IPS DF 6.9 (cell line): Measurements from ENCODE around the gene RASGRF1.
"Not testable (repeated sequence)": the region's sequence is repeated elsewhere in the genome, so short reads cannot be mapped to it uniquely, and the experiment has no call there.

Experiments
- DNase-seq: peaks from one replicate; pipeline ENCODE4 v3.0.0-alpha.2; 2013; ENCODE audit warnings: low read depth, low spot score
- H3K27ac ChIP-seq: one replicate; pipeline ENCODE4 v1.5.1; 2013; ENCODE audit warnings: low read length, control low read depth
- H3K27me3 ChIP-seq: 2 replicates; pipeline ENCODE4 v1.6.1; 2013; ENCODE audit warnings: mild to moderate bottlenecking, low read length; ENCODE audit not compliant: control insufficient read depth, insufficient read depth
- H3K36me3 ChIP-seq: 2 replicates; pipeline ENCODE4 v1.6.1; 2013; ENCODE audit warnings: low read length; ENCODE audit not compliant: control insufficient read depth, insufficient read depth
- H3K4me1 ChIP-seq: 2 replicates; pipeline ENCODE4 v1.6.1; 2013; ENCODE audit warnings: low read length; ENCODE audit not compliant: control insufficient read depth, insufficient read depth
- H3K4me3 ChIP-seq: 2 replicates; pipeline ENCODE4 v1.5.1; 2013; ENCODE audit warnings: mild to moderate bottlenecking, low read length
- H3K9me3 ChIP-seq: 2 replicates; pipeline ENCODE4 v1.6.1; 2013; ENCODE audit warnings: low read length, inconsistent platforms; ENCODE audit not compliant: control insufficient read depth, insufficient read depth
- WGBS: extraction: QIAGEN DNeasy Blood & Tissue Kit; methylation state at CpG from one replicate; pipeline ENCODE4 v1.1.7; 2013; ENCODE audit warnings: mixed read lengths, missing lambda C conversion rate; ENCODE audit not compliant: insufficient read length, insufficient coverage; 5-methylcytosine and 5-hydroxymethylcytosine counted together

The RASGRF1 gene

DNA sequence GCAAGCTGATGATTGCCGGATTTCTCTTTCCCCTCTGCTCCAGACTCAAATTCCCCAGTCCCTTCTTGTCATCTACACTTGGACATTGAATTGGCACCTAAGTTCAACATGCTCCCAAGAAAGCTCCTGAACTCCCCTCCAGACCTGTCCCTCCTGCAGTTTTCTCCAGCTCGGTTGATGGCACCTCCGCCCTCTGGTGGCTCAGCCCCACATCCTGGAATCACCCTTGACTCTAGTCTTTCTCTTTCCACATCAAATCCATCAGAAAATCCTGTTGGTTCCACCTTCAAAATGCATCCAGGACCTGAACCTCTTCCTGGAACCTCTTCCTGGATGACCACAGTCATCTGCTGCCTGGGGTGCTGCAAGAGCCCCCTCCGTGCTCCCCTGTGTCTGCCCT lies 60.1 kb downstream of the RASGRF1 start:
- H3K27me3 ChIP-seq, result no peaks in the 10 kb centered on the region
- peaks cover 1% of the 10 kb centered on the region; the same call in 1 of the 2 replicates for H3K4me1 ChIP-seq
- WGBS, result no CpG with 5 or more reads among the region's 4 CpGs
- H3K4me3 ChIP-seq, result no peak overlapping the region
- DNase-seq, result no peak
- H3K27ac ChIP-seq, result no peak overlapping the region
- 0 out of 2 replicates have a peak, but pooled peaks cover 2% of the 10 kb centered on the region for H3K36me3 ChIP-seq
- no peaks in the 10 kb centered on the region for H3K9me3 ChIP-seq

DNA sequence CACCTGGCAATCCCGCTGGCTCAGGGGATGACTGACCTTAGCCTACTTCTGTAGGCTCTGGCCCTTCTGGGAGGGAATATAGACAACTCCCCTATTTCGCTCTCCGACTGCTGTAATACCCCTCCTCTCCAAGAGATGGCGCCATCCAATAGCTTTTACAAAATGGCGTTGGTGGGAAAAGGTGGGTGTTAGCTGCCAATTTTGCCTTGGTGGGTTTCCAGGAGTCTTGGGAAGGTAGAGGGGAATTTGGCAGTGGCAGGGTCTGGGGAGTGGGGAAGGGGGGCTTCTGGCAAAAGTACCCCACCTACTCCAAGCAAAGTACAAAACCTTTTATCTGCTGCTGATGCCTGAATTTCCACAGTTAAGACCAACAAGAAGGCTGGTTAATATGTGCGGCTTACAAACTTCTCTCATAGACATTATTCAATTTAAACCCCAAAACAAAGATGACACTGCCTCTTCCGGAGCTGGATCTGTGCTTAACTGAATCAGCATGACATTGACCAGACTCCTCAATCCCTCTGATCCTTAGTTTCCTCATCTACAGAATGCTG lies 62.1 kb downstream of the RASGRF1 start:
- Histone ChIP-seq H3K36me3 (0 out of 2 replicates have a peak, but pooled peaks cover 2% of the 10 kb centered on the region), H3K27ac (no peak overlapping the region), H3K4me3 (no peak overlapping the region), H3K4me1 (peaks cover 1% of the 10 kb centered on the region; the same call in 1 of the 2 replicates), H3K9me3 (no peaks in the 10 kb centered on the region), H3K27me3 (no peaks in the 10 kb centered on the region)
- WGBS, result no CpG with 5 or more reads among the region's 7 CpGs
- peak; percentile 18 for DNase-seq

DNA sequence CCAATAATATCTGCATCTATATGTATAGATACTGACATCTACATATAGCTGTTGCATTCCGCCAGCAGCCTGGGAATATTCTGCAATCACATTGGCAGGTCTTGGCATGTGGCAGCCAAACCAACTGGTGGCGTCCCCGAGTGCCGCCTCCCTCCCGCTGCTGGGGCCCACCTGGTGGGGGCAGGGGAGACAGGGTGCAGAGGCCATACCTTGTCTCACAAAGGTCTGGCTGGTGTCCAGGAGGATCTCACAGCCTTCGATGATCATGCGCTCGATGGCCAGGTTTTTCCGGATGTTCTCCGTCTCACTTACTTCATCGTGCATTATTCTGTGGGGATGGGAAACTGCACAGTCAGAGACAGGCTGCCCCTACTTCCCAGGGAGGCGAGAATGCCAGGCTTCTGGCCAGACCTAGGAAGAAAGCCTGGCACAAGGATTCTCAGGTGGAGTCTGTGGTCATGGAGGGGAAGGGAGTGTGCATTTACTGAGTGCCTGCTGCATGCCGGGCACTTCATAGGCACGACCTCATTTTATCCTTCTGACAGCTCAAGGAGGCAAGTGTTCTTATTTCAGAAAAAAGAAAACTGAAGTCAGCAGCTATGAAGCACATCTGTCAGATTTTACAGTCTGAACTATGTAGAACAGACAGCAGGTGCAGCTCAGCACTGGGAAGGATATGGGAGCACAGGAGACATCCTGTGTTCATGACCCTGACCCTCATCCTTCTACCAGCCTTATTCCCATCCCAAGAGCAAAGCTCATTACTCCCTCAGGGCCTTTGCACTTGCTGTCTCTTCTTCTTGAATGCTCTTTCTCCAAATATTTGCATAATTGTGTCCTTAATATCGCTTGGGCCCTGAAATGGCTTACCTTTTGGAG lies 62.8 kb downstream of the RASGRF1 start:
- Histone ChIP-seq H3K4me3 (no peak overlapping the region), H3K36me3 (0 out of 2 replicates have a peak, but pooled peaks cover 2% of the 10 kb centered on the region), H3K27me3 (no peaks in the 10 kb centered on the region), H3K4me1 (peaks cover 1% of the 10 kb centered on the region; the same call in 1 of the 2 replicates), H3K27ac (no peak overlapping the region), H3K9me3 (no peaks in the 10 kb centered on the region)
- DNase-seq, result no peak
- no CpG with 5 or more reads among the region's 15 CpGs for WGBS

DNA sequence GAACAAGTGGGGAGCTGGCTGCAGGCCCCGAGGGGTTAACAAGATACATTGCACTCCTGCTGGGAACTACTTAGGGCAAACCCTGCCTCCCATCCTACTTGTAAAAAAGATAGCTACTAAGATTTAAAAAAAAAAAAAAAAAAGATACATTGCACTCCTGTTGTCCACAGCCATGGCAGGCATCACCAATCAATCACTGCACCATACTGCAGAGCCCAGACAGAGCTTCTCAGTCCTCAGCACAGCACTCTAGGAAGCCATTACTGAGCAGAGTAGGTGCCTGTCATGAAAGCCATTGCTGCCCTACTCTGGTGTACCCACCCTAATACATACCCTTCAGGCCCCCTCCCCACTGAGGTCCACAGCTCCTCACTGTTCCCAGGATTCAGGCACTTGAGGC lies 64.8 kb downstream of the RASGRF1 start:
- WGBS, result no CpG with 5 or more reads among the region's 1 CpG
- no peak overlapping the region for H3K27ac ChIP-seq
- H3K36me3 ChIP-seq, result no peaks in the 10 kb centered on the region
- H3K4me3 ChIP-seq, result no peak overlapping the region
- DNase-seq, result no peak
- no peaks in the 10 kb centered on the region for H3K27me3 ChIP-seq
- H3K9me3 ChIP-seq, result no peaks in the 10 kb centered on the region
- no peaks in the 10 kb centered on the region for H3K4me1 ChIP-seq

DNA sequence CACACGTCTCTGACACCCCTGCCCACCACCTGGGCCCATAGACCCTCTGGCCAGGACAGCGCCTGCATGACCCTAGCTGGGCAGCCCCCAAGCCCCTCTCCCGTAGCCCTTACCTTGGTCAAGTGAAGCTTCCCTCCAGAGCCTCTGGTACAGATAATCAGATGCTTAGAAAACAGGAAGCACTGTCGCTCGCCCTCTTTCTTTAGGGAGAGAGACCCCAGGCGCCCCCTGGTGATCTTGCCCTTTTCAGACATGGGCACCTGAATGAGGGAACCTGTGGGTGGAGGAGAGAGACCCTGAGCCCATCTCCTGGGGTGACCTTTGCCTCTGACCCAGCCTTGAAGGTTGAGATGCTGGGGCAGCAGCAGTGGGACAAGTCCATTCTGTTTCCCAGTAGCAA lies 65.4 kb downstream of the RASGRF1 start:
- Histone ChIP-seq H3K4me1 (no peaks in the 10 kb centered on the region), H3K9me3 (no peaks in the 10 kb centered on the region), H3K27ac (no peak overlapping the region), H3K36me3 (no peaks in the 10 kb centered on the region), H3K27me3 (no peaks in the 10 kb centered on the region), H3K4me3 (no peak overlapping the region)
- no CpG with 5 or more reads among the region's 6 CpGs for WGBS
- no peak for DNase-seq

DNA sequence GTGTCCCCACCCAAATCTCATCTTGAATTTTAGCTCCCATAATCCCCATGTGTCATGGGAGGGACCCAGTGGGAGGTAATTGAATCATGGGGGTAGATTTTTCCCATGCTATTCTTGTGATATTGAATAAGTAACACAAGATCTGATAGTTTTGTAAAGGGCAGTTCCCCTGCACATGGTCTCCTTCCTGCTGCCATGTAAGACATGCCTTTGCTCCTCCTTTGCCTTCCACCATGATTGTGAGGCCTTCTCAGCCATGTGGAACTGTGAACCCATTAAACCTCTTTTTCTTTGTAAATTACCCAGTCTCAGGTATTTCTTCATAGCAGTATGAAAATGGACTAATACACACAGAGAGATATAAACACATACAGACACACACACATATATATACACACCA lies 66.1 kb downstream of the RASGRF1 start:
- not testable (repeated sequence) for H3K36me3 ChIP-seq, H3K4me3 ChIP-seq, H3K27ac ChIP-seq, DNase-seq, H3K9me3 ChIP-seq, H3K4me1 ChIP-seq, H3K27me3 ChIP-seq

DNA sequence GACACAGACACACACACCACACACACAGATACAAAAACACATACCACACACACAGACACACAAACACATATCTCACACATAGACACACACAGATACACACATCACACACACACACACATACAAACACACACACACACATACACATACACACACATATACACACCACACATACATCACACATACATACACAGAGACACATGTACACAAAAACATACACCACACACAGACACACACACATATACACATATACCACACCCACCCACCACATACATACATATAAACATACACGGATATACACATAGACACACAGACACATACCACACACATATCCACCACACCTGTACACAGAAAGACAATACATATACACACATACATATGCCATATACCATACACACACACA lies 66.7 kb downstream of the RASGRF1 start:
- Histone ChIP-seq H3K36me3 (no peaks in the 10 kb centered on the region), H3K27me3 (no peaks in the 10 kb centered on the region), H3K4me1 (no peaks in the 10 kb centered on the region), H3K4me3 (no peak overlapping the region), H3K27ac (no peak overlapping the region), H3K9me3 (no peaks in the 10 kb centered on the region)
- 100% methylated on average over 1 of the region's 1 CpG for WGBS
- DNase-seq, result no peak

DNA sequence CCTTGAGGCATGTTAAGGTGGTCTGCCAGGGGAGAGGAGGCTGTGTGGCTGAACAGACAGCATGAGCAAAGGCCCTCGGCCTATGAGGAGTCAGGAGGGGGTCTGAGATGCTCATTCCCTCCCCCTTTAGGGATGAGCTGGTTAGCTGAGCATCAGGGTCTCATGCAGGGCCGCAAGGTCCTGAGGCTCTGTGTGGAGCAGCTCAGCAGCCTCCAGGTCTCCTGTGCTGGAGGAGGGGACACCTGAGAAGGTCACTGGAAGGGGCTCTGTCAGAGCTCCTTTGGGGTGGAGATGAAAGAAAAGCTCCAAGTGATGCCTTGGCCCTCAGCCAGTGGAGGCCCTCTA lies 67.1 kb downstream of the RASGRF1 start:
- WGBS, result no CpG with 5 or more reads among the region's 2 CpGs
- no peak for DNase-seq
- H3K9me3 ChIP-seq, result no peaks in the 10 kb centered on the region
- no peaks in the 10 kb centered on the region for H3K4me1 ChIP-seq
- H3K4me3 ChIP-seq, result no peak overlapping the region
- H3K27me3 ChIP-seq, result no peaks in the 10 kb centered on the region
- H3K27ac ChIP-seq, result no peak overlapping the region
- H3K36me3 ChIP-seq, result no peaks in the 10 kb centered on the region

DNA sequence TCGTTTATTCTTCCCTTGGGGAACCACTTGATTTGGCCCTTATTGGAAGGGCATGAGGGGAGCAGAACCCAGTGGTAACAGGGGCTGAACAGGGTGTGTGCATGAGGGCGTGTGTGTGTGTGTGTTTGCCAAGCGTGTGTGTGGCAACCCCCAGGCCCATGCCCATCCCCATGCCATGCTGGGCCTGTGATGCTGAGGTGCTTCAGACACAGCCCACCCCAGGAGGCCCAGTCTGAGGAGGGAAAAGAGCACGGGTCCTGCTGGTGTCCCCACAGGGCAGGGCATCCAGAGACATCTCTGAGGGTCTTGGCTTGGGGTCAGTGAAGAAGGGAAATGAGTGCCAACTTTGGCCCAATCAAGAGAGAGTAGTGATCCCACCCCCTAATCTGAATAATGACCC lies 71.6 kb downstream of the RASGRF1 start:
- no peaks in the 10 kb centered on the region for H3K4me1 ChIP-seq
- WGBS, result no CpG with 5 or more reads among the region's 4 CpGs
- no peak for DNase-seq
- no peaks in the 10 kb centered on the region for H3K36me3 ChIP-seq
- H3K9me3 ChIP-seq, result no peaks in the 10 kb centered on the region
- H3K4me3 ChIP-seq, result no peak overlapping the region
- no peaks in the 10 kb centered on the region for H3K27me3 ChIP-seq
- H3K27ac ChIP-seq, result no peak overlapping the region

DNA sequence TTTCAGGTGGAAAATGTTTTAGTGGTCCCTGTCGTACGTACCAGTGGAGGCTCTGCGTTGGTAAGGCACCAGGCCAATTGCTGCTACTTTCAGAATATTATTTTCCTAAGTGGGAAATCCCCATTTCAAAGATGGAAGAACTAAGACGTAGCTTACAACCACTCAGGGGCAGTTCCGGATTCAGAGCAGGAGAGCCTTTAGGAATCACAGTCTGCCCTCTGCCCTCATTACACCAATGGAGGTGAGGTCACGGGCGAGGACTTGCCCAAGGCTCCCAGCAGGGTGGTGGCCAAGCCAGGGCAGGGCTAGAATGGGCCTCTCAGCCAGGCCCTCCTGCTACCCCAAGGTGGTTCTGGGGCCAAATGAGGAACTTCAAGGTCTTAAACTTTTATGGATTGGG lies 72.6 kb downstream of the RASGRF1 start:
- H3K9me3 ChIP-seq, result no peaks in the 10 kb centered on the region
- no peak for DNase-seq
- no CpG with 5 or more reads among the region's 7 CpGs for WGBS
- H3K27me3 ChIP-seq, result no peaks in the 10 kb centered on the region
- H3K4me3 ChIP-seq, result no peak overlapping the region; the same call in 1 of the 2 replicates
- H3K4me1 ChIP-seq, result no peaks in the 10 kb centered on the region
- no peak overlapping the region for H3K27ac ChIP-seq
- no peaks in the 10 kb centered on the region for H3K36me3 ChIP-seq
